ENCODE measurements around the gene MSANTD4. TPM values are rescaled to one million over a fixed set of nuclear protein-coding genes. Genes with fewer than 3 reads are reported as not detected.
"Not testable (repeated sequence)": the region's sequence is repeated elsewhere in the genome, so short reads cannot be mapped to it uniquely, and the experiment has no call there.

MSANTD4 gene
- total RNA-seq (ENCODE audit: low replicate concordance) = 35.7 and 36.5 TPM in 2 replicates

DNA sequence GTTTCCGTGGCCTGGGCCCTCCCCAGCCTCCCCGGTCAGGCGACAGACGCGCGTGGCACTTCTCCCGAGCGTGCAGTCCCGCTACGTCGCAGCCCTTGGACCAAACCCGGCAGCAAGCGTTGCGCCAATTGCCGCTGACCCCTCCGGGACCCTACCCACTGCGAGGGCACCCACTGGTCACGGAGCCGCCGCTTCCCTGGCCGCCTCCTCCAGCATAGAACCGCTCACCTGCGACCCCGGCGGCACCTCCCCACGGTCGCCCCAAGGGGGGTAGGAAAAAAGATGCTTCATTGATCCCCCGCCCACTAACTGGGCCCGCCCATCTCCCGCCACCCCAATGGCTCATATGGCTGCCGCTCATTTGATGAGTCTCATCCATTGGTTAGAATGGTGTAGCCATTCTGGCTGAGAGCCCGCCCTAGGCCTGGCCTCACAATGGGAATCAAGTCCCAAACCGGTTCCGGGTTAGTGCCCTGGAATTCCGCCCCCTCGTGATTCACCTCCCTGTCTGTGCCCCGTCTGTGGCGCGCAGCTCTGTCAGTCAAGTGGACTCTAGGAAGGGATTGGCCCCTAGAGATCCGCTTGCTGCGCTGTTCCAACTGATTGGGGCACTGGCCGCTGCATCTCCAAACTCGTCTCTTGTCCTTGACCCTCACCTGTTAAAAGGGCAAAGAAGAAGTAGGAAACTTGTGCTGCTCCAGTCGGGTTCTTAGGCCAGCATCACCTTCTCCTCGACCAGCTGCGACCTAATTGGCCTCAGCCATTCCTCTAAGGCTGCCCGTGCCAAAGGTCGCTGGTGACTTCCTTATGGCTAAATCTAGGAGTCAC is at the start of gene MSANTD4:
TSS of gene MSANTD4 (minus strand) at position 274 of the 828 bp plus-strand sequence. CDS start 11,323 bp downstream, outside the sequence.
- peak within 1 kb of the TSS; percentile 87 for H3K4me3 ChIP-seq (ENCODE audit: low read depth, low read length)
- peak; percentile 100 for DNase-seq (ENCODE audit: low read depth)
- TF ChIP-seq CTCF (IDR thresholded peaks at IDR 0.05; ENCODE audit: insufficient read depth, low read length) = no peak

DNA sequence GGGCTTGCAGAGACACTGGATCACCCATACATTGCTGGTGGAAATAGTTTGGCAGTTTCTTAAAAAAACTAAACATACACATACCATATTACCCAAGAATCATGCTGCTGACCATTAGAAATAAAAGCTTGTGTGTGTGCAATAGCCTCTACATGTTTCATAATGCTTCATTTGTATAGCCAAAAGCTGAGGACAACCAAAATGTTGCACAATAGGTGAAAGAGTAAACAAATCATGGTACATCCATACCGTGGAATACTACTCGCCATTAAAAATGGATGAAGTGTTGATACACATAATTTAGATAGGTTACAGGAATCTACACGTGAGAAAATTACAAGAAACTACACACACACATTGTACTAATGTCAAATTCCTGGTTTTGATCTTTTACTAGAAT is 48.6 kb upstream of the MSANTD4 start:
- DNase-seq (ENCODE audit: low read depth) = no peak
- H3K4me3 ChIP-seq (ENCODE audit: low read depth, low read length) = no peak overlapping the region
- TF ChIP-seq CTCF (IDR thresholded peaks at IDR 0.05; ENCODE audit: insufficient read depth, low read length) = no peak

DNA sequence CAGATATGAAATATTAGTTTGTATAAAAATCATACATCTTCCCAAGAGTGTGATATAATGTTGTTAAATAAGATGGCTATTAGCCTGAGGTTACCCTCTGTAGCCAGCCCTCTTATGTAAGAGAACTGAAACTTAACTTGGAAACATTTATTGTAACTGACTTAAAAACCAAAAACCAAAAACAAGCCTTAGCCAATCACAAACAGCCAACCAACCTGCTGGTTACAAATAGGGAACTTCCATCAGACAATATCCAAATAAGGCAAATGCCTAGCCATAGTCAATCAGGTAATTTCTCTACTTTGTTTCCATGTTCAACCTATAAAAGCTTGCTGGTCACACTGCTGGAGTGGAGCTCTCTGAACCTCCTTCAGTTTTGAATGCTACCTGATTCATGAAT is 41.0 kb upstream of the MSANTD4 start:
- no peak for DNase-seq (ENCODE audit: low read depth)
- H3K4me3 ChIP-seq (ENCODE audit: low read depth, low read length) = no peak overlapping the region
- TF ChIP-seq CTCF (IDR thresholded peaks at IDR 0.05; ENCODE audit: insufficient read depth, low read length) = no peak

GRCh38 chr11:106061954-106062949 is 40.2 kb upstream of the MSANTD4 start:
- no peak for DNase-seq (ENCODE audit: low read depth)
- no peak overlapping the region for H3K4me3 ChIP-seq (ENCODE audit: low read depth, low read length)
- TF ChIP-seq CTCF (IDR thresholded peaks at IDR 0.05; ENCODE audit: insufficient read depth, low read length) = no peak

DNA sequence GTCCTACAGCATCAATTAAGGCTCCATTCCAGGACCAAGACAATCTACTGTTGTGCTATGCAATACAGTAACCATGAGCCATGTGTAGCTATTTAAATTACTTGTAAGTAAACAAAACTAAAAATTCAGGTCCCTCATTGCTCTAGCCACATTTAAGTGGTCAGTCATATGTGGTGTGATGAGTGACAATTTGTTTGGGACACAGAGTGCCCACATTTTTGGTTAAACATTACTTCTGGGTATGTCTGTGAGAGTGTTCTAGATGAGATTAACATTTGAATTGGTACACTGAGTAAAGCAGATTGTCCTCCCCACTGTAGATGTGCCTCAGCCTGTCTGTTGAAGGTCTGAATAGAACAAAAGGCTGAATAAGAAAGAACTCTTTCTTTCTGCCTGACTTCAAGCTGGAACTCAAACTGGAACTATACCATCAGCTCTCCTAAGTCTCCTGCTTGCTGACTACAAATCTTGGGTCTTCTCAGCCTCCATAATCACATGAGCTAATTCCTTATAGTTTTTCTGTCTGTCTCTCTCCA is 39.3 kb upstream of the MSANTD4 start:
- no peak overlapping the region for H3K4me3 ChIP-seq (ENCODE audit: low read depth, low read length)
- TF ChIP-seq CTCF (IDR thresholded peaks at IDR 0.05; ENCODE audit: insufficient read depth, low read length) = no peak
- DNase-seq (ENCODE audit: low read depth) = no peak

- H3K4me3 ChIP-seq (ENCODE audit: low read depth, low read length) = no peak overlapping the region
- TF ChIP-seq CTCF (IDR thresholded peaks at IDR 0.05; ENCODE audit: insufficient read depth, low read length) = no peak
- no peak for DNase-seq (ENCODE audit: low read depth)
Measured at GRCh38 chr11:106059617-106060016, 37.6 kb upstream of the MSANTD4 start.

- H3K4me3 ChIP-seq (ENCODE audit: low read depth, low read length); DNase-seq (ENCODE audit: low read depth): not testable (repeated sequence)
Measured at GRCh38 chr11:106058377-106058776, 36.3 kb upstream of the MSANTD4 start.

Measured in fibroblast of the aortic adventitia (primary cell).